Gastroesophageal sphincter (tissue), 4 donors: Measurements from ENCODE around the gene CHAMP1. TPM values are rescaled to one million over a fixed set of nuclear protein-coding genes. Genes with fewer than 3 reads are reported as not detected.

Source experiments
- ATAC-seq: fragments of 150-250 bp; one replicate; pipeline ENCODE4 v1.9.1; 2016; ENCODE audit warnings: mild to moderate bottlenecking, moderate library complexity
- H3K27ac ChIP-seq, 4 donors: fragments of 200-600 bp; sonication (generic) in 3 of 4; 1 replicate in 3 of 4; 2 replicates in 1 of 4; pipeline ENCODE4 v1.5.1; 2016 to 2019
- H3K27me3 ChIP-seq: fragments of 200-600 bp; sonication (generic); one replicate; pipeline ENCODE4 v1.5.1; 2019
- H3K36me3 ChIP-seq, 2 donors: fragments of 200-600 bp; sonication (generic); one replicate each; pipeline ENCODE4 v1.5.1; 2019; ENCODE audit warnings: control low read depth in 1 of 2
- H3K4me1 ChIP-seq, 3 donors: fragments of 200-600 bp; sonication (generic); 1 replicate in 2 of 3; 2 replicates in 1 of 3; pipeline ENCODE4 v1.5.1; 2016 to 2019; ENCODE audit warnings: control low read depth in 2 of 3
- H3K4me3 ChIP-seq, 2 donors: fragments of 200-600 bp; sonication (generic); one replicate each; pipeline ENCODE4 v1.5.1; 2019; ENCODE audit warnings: mild to moderate bottlenecking in 1 of 2, moderate library complexity in 1 of 2
- H3K9me3 ChIP-seq, 3 donors: fragments of 200-600 bp; sonication (generic); one replicate each; pipeline ENCODE4 v1.5.1; 2017 to 2019; ENCODE audit warnings: control low read depth in 2 of 3
- CTCF ChIP-seq, 4 experiments: fragments of 200-600 bp in 2 of 4; fragments of 450-650 bp in 2 of 4; sonication (generic) in 1 of 4; IDR thresholded peaks; one replicate each; pipeline ENCODE4 v1.5.1; 2017 to 2019; ENCODE audit warnings: antibody characterized with exemption in 4 of 4, mild to moderate bottlenecking in 2 of 4, moderate library complexity in 2 of 4
- EP300 ChIP-seq: sonication (generic); formaldehyde crosslinking; IDR thresholded peaks from one replicate; pipeline ENCODE4 v1.6.1; 2017; ENCODE audit warnings: antibody characterized with exemption, mild to moderate bottlenecking
- POLR2A ChIP-seq, 2 donors: fragments of 450-650 bp; IDR thresholded peaks; one replicate each; pipeline ENCODE4 v1.6.1; 2017; ENCODE audit warnings: antibody characterized with exemption in 2 of 2, mild to moderate bottlenecking in 2 of 2, moderate library complexity in 1 of 2
- POLR2AphosphoS5 ChIP-seq: sonication (generic); formaldehyde crosslinking; IDR thresholded peaks from one replicate; pipeline ENCODE4 v1.6.1; 2017; ENCODE audit warnings: antibody characterized with exemption
- WGBS, 2 donors: methylation state at CpG; one replicate each; pipeline ENCODE4 v1.1.5; 2018; ENCODE audit warnings: low coverage in 1 of 2; 5-methylcytosine and 5-hydroxymethylcytosine counted together
- total RNA-seq, 4 donors: library from RNA; depleted of rRNA; stranded (reverse); fragments of >200 nt; gene quantifications; one replicate each; pipeline ENCODE4 v1.1.0, GENCODE V29; 2016

The CHAMP1 gene
- total RNA-seq, 4 donors from 2014 or later: 7.5 to 15.3 (median 10.9) TPM

- Histone ChIP-seq H3K9me3 (no peaks in the 10 kb centered on the region), H3K36me3 (peaks cover 0 to 32% of the 10 kb centered on the region in 2 donors), H3K27me3 (no peaks in the 10 kb centered on the region), H3K27ac (no peak overlapping the region), H3K4me3 (no peak overlapping the region), H3K4me1 (peaks cover 0 to 12% (median 0%) of the 10 kb centered on the region in 3 donors)
- TF ChIP-seq POLR2A (IDR thresholded peaks at IDR 0.05): no peak
- TF ChIP-seq EP300: no peak
- no peak for TF ChIP-seq CTCF (IDR thresholded peaks at IDR 0.05)
- no peak for TF ChIP-seq POLR2AphosphoS5
- ATAC-seq: no peak
- 95 to 100% methylated on average over 2 of the region's 2 CpGs for WGBS, 2 donors
Measured at GRCh38 chr13:114309086-114309485, 5.2 kb upstream of the CHAMP1 start.

GRCh38 chr13:114309806-114310410 is 4.4 kb upstream of the CHAMP1 start:
- 83 to 87% methylated on average over 2 to 3 of the region's 6 CpGs for WGBS, 2 donors
- ATAC-seq: no peak
- Histone ChIP-seq H3K4me3 (no peak overlapping the region), H3K9me3 (no peaks in the 10 kb centered on the region), H3K27me3 (no peaks in the 10 kb centered on the region), H3K4me1 (peaks cover 0 to 13% (median 0%) of the 10 kb centered on the region in 3 donors), H3K36me3 (peaks cover 0 to 24% of the 10 kb centered on the region in 2 donors), H3K27ac (no peak overlapping the region)
- TF ChIP-seq CTCF (IDR thresholded peaks at IDR 0.05): no peak
- TF ChIP-seq POLR2AphosphoS5: no peak
- no peak for TF ChIP-seq EP300
- TF ChIP-seq POLR2A (IDR thresholded peaks at IDR 0.05): no peak

- no peak for ATAC-seq
- H3K27ac ChIP-seq: no peak overlapping the region
Measured at GRCh38 chr13:114310956-114311355, 3.3 kb upstream of the CHAMP1 start.

GRCh38 chr13:114311387-114311786 is 2.9 kb upstream of the CHAMP1 start:
- no peak overlapping the region for H3K4me3 ChIP-seq
- no peaks in the 10 kb centered on the region for H3K27me3 ChIP-seq
- ATAC-seq: no peak
- no peak overlapping the region for H3K27ac ChIP-seq
- TF ChIP-seq POLR2A (IDR thresholded peaks at IDR 0.05): no peak
- TF ChIP-seq CTCF (IDR thresholded peaks at IDR 0.05): no peak
- no peak for TF ChIP-seq POLR2AphosphoS5
- no peak for TF ChIP-seq EP300
- no peaks in the 10 kb centered on the region for H3K9me3 ChIP-seq
- peaks cover 0 to 11% of the 10 kb centered on the region in 2 donors for H3K36me3 ChIP-seq
- H3K4me1 ChIP-seq: peaks cover 5 to 28% (median 14%) of the 10 kb centered on the region in 3 donors

More at GRCh38 chr13:114310956-114311355, 3.3 kb upstream of the CHAMP1 start:
- Histone ChIP-seq H3K36me3 (peaks cover 0 to 16% of the 10 kb centered on the region in 2 donors), H3K4me1 (peaks cover 5 to 23% (median 10%) of the 10 kb centered on the region in 3 donors), H3K9me3 (no peaks in the 10 kb centered on the region), H3K4me3 (no peak overlapping the region), H3K27me3 (no peaks in the 10 kb centered on the region)
- 44 to 50% methylated on average over 4 to 5 of the region's 5 CpGs for WGBS, 2 donors
- TF ChIP-seq CTCF (IDR thresholded peaks at IDR 0.05) (no peak), POLR2A (IDR thresholded peaks at IDR 0.05) (no peak), POLR2AphosphoS5 (no peak), EP300 (no peak)

GRCh38 chr13:114311908-114312307 is 2.4 kb upstream of the CHAMP1 start:
- no peak overlapping the region for H3K4me3 ChIP-seq
- WGBS, 2 donors: 40 to 54% methylated on average over 2 of the region's 2 CpGs
- TF ChIP-seq POLR2A (IDR thresholded peaks at IDR 0.05) (no peak), EP300 (no peak), CTCF (IDR thresholded peaks at IDR 0.05) (no peak), POLR2AphosphoS5 (no peak)
- no peak for ATAC-seq
- no peaks in the 10 kb centered on the region for H3K27me3 ChIP-seq
- no peaks in the 10 kb centered on the region for H3K9me3 ChIP-seq
- no peak overlapping the region for H3K27ac ChIP-seq
- peaks cover 5 to 33% (median 14%) of the 10 kb centered on the region in 3 donors for H3K4me1 ChIP-seq
- H3K36me3 ChIP-seq: peaks cover 0 to 6% of the 10 kb centered on the region in 2 donors
